GM21529 (cell line): ENCODE data around the gene CHSY3.

Source experiments
- ATAC-seq: cut with Tn5 transposase; IDR thresholded peaks from one replicate; pipeline ENCODE4 v1.9.1; 2021; ENCODE audit not compliant: unreplicated experiment

Gene CHSY3

DNA sequence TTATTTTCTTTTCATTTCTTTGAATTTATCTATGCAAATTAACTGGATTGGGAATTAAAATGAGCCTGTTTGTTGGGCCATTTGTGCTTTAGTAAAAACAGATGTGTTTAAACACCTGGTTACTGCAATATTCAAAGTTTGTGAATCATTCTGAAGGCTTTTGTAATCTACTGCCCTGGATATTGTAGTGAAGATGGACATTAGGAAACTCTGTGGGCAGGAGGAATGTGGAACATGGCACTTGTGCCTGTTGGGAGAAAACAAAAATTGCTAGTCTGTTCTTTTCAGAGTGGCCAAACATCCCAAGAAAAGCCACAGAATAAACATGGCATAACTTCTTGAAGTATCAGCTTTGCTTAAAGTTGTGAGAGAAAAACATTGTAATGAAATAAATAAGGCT lies 40.8 kb downstream of the CHSY3 start:
- ATAC-seq: no peak

DNA sequence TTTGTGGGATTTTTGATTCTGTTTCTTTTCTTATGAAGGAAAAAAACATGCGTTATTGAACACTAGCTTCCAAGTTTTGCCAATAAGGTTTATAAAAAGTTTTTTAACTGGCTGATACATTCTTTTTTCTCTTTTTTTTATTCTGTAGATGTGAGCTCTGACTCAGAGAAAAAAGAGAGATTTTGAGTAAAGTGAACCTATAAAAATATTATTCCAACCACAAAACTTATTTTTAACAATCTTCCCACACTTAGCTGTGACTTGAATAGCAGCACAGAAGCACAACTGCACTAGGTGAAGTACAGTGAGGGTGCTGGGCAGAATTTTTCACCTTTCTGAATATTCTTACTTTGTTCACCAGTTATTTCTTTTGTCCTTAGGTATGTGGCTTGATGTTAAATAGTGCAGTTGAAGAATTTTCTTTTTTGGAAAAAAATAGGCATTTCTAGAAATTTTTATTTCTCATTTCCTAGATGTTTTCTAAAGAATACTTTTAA lies 41.6 kb downstream of the CHSY3 start:
- ATAC-seq: no peak

DNA sequence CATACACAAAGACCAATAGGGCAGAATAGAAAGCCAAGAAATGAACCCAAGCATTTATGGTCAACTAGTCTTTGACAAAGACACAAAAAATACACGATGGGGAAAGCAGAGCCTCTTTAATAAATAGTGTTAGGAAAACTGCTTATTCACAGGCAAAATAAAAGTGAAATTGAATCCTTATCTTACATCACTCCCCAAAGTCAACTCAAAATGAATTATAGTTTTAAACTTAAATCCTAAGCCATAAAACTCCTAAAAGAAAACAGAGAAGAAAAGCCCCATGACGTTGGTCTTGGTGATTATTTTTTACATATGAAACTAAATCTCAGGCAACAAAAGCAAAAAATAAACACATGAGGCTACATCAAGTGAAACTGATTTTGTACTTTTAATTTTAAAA lies 46.8 kb downstream of the CHSY3 start:
- no peak for ATAC-seq

DNA sequence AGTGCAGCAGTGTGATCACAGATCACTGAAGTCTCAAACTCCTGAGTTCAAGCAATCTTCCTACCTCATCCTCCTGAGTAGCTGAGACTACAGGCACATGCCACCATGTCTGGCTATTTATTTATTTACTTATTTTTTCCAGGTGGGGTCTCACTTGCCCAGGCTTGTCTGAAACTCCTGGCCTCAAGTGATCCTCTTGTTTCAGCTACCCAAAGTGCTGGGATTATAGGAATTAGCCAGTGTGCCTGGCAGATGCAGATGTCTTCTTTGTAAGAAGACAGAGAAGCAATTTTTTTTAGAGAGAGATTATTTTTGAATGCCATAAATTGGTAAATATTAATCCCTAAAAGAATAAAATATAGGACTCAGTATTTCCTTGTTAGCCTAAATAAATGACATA lies 54.3 kb downstream of the CHSY3 start:
- ATAC-seq: no peak

DNA sequence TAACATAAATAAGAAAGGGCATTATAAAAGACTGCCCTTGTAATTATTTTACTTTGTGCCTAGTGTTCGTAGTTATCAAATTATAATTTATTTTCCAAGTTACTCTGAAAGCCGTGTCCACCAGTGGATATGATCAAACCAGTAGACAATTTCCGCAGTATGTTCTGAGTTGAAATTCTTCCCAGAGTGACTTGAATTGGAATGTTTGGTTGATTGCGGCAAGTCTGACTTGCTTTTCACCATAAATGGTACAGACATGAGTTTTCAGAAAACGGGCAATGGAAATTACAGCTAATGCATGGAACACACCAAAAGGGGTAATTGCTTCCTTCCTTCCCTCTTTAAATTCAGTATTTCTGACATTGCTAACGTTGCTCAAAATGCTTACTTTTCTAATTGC lies 56.6 kb downstream of the CHSY3 start:
- no peak for ATAC-seq

DNA sequence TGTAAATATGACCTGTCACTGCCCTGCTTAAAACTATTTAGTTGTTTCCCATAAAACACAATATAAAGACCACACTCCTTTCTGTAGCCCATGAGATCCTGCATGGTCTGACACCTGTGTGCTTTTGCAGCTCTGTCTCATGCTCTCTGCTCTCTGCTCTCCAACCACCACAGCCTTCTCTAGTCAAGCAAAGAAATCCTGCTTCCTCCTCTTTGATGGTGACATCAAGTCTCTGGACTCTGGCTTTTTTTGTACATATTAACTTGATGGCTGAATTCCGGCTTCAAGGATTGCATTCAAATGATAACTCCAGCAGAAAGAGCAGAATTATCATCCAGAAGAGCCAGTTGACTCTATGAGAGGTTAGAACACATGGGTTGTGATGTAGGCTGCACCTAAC lies 58.2 kb downstream of the CHSY3 start:
- no peak for ATAC-seq

DNA sequence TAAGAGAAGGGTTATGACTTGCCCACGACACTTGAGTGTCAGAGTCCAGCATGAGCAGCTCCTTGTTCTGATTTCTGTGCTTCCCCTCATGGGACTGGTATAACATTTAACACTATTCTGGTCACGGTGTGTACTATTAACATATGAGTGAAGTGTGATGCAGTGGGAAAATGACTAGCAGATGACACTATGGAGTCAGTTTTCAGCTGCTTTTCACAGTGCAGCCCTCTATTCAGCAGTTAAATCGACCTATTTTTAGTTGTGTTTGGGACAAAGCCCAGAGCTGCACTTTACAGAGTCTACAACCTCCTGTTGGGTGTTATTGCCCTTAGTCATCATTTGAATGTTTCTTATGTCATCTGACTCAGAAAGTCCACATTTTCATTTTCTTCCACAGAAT lies 59.1 kb downstream of the CHSY3 start:
- ATAC-seq: no peak

DNA sequence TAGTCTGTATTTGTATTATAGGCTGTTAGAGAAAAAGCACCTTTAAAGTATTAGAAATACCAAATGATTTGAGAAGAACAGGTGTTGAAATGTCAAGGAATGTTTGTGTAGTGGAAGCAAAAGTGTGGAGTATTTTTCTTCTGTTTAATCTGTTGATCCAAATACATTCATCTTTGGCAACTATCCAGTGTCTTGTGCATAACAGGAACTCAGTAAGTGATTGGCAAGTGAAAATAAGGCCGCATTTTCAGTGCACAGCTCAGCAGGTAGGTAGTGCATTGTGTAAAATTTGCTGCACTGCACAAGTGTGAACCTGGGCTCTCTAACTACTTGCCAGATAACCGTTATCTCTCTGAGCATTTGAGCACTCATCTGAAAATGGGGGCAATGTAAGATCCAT lies 61.8 kb downstream of the CHSY3 start:
- ATAC-seq: no peak

DNA sequence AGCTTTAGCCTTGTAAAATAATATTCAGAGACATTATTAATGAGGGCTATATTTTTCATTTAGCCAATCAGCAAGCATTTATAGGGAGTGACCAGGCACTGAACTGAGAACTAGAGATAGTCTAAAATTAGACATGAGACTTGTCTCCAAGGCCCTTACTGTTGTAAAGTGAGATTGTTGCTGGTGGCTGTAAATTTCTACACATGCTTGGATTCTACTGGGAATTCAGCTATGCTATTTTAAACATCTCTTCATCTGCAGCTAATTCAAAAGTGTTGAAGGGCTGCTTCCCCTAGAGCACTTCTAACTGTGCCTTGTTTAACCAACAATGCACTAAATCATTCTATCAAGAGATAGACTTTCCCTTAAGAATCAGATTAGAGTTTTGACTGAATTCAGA lies 67.4 kb downstream of the CHSY3 start:
- no peak for ATAC-seq

DNA sequence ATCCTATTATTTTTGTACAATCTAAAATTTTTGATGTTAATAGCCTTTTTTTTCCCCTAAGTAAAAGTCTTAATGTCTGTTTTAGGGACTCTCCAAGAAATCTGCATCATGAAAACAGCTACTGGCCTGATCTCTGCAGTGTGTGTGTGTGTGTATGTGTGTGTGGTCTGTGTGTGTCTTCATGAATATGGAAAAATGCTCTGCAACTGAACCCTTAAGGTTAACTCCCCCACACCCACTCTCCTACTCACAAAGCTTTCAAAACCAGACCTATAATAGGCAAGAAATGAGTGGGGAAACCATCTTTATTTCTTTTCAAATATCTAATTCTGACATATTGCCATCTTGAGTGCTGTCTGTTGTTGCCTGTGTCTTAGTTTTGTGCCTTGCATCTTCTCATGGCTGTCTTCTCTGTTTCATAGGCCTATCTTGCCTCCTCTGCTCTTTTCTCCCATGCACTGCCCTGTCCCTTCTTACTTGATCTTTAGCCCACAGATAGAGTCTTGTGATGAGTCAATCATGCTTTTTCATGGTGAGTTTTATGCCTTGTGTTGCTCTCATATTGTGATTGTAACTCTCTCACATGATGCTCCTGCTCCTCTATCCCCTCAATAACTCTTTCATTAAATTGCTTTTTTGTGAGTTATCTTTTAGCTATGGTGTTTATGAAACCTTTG lies 68.3 kb downstream of the CHSY3 start:
- ATAC-seq: no peak

DNA sequence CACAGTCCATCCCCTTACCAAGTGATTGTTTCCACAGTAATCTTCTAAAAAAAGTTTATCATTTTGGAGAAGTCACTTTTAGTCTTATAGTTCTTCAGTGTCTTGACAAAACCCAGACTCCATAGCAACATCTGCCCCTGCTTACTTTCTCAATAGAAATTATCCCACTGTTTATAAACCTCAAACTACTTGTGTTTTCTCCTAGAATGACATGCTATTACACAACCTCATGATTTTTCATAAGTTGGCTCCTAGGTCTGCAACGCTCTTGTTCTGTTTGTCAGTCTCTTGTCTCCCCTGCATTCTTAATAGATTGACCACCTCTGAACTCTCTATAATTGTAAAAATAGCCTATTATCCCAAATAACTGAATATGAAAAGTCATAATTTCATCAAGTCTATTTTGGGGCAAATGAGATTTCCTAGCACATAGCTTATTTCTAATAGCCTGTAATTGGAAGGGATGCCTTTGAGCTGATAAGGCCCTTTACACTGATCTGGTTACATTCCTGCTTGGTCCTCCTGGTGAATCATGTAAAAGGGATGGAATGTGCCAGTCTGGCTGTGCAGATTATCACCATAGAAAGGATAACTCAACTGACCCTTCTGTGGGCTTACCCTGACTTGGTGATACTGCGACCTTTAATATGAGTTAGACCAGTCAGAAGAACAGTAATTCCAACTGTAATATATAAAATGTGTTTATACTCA lies 69.6 kb downstream of the CHSY3 start:
- ATAC-seq: no peak

DNA sequence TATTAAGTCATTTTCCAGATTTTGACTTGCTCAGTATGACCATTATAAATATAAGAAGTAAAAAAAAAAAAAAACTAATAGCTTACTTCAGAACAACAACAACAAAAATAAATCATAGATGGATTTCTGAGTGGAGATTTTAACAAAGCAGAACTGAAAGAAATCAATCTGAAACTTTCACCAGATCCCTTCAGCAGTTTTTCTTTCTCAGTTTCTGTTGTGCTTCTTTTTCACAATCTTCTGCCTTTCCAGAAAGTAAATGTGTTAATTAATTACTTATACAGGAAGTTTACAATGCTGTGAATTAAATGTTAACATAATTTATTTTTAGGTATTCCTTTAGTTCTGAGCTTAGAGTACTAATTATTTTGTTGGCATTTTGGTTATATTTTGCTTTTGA lies 73.5 kb downstream of the CHSY3 start:
- ATAC-seq: peak; percentile 70

DNA sequence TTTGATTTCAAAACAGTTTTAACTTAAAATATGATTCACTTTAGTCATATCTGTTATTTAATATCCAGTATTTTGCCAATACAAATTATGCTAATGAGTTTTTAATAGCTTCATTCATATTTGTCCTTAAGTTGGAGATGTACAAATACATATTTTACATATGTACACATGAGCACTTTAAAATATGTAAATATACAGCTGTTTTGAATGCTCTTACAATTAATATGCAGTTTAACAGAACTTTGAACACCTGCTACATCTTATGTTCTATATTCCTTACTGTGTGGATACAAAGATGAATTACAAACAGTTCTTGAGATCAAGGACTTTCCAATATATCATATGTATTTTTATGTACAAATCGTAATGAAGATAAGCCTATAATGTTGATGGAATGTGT lies 74.0 kb downstream of the CHSY3 start:
- ATAC-seq: no peak

DNA sequence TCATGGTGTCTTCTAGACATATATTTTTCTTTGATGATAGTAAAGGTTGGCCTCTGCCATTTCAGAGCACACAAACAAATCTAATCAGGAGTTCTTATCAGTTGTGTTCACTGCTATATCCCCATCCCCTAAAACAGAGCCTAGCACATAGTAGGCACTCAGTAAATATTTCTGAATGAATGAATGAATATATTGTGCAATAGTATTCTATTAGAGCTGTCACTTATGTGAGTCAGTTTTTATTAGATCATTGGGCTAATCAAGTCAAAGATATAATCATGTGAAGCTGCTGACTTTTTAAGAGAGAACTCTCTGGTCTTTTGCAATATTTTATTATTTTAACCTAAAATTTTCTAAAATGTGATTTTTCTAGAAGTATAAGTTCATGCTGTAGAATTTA lies 84.2 kb downstream of the CHSY3 start:
- no peak for ATAC-seq

DNA sequence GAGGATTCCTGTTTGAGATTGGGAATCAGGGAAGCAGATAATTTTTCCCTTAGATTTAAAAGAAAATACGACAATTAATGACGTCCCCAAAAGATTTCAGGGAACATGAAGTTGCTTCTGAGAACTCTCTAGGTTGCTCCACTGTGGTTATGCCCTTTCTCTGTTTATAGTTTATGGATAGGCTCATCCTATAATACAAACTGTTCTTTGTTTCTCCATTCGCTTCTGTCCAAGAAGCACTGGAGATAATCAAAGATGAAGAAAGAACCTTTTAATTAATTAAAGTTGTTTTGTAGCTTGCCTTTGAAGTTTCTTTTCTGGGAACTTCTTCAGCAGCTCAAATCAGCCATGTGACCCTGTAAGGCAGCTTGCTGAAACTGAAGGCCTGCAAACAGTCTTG lies 87.5 kb downstream of the CHSY3 start:
- ATAC-seq: no peak

DNA sequence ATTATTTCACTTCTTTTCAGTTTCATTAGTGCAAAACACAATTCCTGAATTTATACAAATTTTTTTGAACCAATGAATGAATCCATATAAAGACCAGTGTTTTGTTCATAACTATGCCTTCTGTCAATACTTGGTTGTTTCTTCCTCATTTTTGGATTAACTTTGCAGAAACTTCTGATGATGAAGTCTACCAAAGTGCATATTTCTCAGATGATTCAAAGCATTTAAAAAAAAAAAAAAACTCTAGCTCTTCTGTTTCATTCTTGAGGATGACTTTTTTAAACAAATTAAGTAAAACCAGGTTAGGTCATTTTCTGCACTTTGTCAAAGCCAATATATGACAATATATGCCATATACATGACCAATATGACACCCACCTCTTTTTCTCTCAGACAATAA lies 92.6 kb downstream of the CHSY3 start:
- no peak for ATAC-seq

DNA sequence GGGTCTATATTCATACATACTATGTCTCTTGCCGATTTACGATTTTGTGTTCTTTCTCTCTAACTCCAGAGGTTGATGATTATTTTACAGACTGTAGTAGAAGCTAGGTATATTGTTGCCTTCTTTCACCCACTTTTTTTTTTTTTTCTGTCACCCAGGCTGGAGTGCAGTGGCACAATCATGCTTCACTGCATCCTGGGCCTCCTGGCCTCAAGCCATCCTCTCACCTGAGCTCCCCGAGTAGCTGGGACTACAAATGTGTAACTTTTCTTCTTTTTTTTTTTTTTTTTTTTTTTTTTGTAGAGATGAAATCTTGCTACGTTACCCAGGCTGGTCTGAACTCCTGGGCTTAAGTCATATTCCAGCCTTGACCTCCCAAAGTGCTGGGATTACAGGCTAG lies 96.2 kb downstream of the CHSY3 start:
- ATAC-seq: no peak

DNA sequence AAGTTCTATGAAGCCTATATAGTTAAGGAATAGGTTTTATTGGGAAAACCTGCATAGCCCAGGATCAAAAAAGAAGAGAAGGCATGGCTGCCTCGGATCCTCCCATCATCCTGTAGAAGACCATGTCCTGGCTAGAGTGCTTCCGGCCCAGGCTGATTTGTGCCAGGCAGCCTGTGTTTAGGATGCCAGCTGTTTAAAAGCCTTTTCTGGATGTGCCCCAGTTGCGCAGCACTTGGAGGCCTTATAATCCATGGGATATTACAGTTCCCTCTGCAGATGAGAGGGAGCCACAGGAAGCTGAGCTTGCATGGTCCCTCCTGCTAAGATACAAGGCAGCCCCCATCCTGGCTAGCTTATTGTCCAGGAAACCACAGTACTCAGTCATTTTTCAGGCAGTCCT lies 97.9 kb downstream of the CHSY3 start:
- no peak for ATAC-seq

DNA sequence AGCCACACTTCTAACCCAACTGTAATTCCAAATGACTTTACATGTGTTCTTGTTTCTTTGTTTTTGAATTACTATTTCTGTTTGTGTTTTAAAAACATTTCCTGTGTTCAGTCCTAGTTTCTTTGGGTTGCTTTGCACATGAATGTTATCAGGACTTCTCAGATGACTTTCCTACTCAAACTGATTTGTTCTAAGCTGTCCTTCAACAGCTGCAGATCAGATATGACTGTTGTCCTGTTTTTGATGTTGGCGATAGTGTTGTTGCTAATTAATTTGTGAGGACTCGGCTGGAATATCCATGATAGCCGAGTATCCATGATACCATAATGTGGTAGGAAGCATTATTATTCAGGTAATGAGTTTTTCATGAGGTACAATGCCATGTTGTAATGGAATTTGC lies 98.6 kb downstream of the CHSY3 start:
- no peak for ATAC-seq

DNA sequence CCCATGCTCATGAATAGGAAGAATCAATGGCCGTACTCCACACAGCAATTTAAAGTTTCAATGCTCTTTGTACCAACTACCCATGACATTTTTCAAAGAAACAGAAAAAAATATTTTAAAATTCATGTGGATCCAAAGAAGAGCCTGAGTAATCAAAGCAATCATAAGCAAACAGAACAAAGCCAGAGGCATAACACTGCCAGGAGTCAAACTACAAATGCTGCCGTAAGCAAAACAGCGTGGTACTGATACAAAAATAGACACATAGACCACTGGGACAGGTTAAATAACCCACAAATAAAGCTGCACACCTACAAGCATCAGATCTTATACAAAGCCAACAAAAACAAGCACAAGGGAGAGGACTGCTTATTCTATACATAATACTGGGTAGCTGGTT lies 107.7 kb downstream of the CHSY3 start:
- ATAC-seq: no peak

DNA sequence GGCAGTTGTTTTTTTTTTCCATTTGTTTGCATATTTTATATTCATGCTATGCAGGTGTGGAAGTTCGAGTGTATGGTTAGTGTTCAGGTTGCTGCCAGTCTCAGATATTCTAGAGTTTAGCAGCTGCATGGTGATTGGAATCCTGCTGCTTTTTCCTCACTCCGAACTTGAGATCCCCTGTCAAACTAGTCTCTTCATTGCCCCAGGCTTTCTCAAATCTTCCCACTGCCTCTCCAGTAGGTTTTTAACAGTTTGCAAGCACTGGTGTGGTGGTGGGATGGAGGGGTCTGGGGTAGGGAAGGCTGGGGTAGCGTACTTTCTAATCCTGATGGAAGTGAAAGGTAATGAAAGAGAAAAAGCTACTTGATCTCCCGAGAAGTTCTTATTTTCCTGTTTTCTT lies 112.9 kb downstream of the CHSY3 start:
- no peak for ATAC-seq

DNA sequence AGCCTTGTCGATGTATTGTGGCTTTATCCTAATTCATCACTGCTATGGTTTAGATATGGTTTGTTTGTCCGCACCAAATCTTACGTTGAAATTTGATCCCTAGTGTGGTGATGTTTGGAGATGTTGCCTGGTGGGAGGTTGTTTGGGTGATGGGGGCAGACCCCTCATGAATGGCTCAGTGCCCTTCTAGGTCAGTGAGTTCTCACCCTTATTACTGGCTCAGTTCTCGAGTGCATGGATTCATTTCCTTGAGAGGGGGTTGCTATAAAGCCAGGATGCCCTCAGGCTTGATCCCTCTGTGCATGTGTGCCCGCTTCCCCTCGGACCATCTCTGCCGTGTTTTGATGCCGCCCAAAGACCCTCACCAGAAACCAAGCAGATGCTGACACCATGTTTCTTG lies 114.4 kb downstream of the CHSY3 start:
- no peak for ATAC-seq

DNA sequence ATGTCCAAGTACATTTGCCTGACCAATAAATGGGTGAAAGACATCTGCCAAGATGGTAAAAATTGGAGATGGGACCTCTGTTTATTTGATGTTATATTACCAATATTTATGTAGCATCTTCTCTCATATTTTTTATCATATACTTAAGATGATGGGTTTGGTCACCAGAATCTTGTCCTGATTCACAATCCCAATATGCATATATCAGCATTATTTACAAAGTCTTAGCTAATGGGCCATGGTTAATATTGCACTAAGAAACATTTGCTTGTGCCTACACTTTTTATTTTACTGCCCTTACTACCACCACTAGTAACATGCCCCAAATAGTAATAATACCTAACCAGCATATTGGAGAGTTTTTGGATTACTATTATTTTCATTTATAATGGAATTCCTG lies 116.7 kb downstream of the CHSY3 start:
- no peak for ATAC-seq
